Skin epidermis (tissue), 12 donors: ENCODE results near the gene LYL1.

Experiments
- H3K27ac ChIP-seq, 21 experiments: fragments of 200-600 bp; sonication (generic) in 11 of 21; one replicate each; pipeline ENCODE4 v1.5.0; 2020; ENCODE audit warnings: mild to moderate bottlenecking in 3 of 21, inconsistent platforms in 2 of 21, moderate library complexity in 2 of 21
- H3K4me3 ChIP-seq, 7 experiments: fragments of 200-600 bp; sonication (generic) in 2 of 7; one replicate each; pipeline ENCODE4 v1.5.0; 2020; ENCODE audit warnings: inconsistent platforms in 2 of 7, mild to moderate bottlenecking in 2 of 7, moderate library complexity in 1 of 7

LYL1 gene

DNA sequence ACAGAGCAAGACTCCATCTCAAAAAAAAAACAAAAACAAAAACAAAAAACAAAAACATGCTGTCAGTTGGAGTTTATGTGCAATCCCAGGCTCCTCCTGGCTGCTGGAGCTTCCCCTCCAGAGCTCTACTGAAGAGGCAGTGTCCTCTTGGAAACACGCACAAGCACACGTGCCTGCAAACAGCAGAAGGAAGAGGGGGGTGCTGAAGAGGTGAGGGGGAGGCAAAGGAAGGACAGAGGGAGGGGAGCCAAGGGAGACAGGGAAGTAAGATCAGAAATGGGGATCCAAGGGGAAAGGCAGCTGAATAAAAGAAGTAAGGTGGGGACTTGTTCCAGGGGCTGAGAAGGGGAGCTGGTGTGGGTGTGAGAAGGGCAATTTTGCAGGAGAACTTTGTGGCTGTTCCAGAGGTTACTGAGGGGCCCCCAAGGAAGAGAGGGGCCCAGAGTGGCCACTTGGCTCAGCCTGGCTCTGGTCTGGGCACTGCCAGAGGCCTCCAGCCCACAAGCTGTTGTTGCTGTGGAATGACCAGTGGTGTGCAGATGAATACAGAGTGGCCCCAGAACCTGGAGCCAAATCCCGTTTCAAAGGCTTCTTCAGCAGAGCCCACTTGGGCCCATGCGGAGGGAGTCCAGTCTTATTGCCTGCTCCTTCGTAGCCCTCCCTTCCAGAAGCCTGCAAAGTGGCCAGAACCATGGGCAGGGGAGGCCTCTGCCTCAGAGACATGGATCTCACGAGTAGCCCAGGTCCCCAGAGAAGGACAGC, 34.4 kb downstream of the LYL1 start:
- Histone ChIP-seq H3K27ac (peak overlapping the region in 7 of 21 experiments; percentile 4 to 72 (median 46)), H3K4me3 (no peak overlapping the region)

DNA sequence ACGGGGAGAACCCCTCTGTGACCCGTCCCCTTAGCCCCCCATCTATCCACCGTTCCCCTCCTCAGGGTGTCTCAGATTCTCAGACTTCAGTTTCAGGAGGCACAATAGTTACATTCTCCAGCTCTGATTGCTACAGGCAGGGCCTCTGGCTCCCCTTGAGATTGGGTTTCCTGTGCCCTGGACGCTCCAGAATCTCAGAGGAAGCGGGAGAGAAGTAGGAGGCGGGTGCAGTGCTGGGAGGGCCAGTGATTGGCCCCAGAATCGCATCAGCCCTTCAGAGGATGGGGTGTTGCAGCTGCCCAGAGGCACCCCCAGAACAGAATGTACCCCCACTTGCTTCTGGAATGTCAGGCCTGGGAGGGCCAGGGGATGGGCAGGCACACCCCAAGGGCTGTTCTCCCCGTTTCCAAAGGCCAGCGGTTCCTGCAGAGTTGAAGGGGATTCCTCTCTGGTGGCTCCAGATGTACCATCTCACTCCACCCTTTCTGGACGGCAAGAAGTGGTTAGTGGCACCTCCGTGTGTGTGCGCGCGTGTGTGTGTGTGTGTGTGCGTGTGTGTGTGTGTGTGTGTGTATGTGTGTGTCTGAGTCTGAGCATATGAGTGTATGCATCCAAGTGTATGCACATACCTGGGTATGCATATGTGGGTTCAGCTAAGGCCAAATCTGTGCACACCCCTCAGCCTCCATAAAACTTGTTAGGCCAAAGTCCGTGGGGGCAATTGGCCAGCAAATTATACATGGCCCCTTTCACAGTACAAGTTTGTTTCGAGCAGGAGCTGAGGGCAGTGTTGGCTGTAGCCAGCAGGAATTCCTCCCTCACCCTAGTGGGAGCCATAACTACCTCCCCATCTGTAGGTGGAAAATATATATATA, 35.5 kb downstream of the LYL1 start:
- Histone ChIP-seq H3K4me3 (no peak overlapping the region), H3K27ac (peak overlapping the region in 5 of 21 experiments; percentile 14 to 41 (median 30))

DNA sequence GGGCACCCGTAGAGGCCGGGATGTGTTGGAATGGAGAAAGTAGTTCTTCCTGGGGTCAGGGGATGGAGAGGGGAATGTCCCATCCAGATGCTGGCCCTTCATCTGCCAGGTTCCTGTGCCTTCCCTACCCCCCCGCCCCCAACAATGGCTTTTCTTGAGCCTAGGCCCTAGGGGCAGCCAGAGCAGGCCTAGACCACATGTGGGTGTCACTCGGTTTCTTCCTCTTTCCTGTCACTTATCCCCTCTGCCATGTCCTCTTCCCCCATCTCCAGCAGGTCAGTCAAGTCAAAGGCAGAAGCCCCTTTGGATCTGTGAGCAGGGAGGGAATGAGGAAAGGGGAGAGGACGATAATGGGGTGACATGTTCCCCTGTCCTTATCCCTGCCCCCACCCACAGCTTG, 36.4 kb downstream of the LYL1 start:
- Histone ChIP-seq H3K4me3 (no peak overlapping the region), H3K27ac (peak overlapping the region in 6 of 21 experiments; percentile 11 to 79 (median 34))

DNA sequence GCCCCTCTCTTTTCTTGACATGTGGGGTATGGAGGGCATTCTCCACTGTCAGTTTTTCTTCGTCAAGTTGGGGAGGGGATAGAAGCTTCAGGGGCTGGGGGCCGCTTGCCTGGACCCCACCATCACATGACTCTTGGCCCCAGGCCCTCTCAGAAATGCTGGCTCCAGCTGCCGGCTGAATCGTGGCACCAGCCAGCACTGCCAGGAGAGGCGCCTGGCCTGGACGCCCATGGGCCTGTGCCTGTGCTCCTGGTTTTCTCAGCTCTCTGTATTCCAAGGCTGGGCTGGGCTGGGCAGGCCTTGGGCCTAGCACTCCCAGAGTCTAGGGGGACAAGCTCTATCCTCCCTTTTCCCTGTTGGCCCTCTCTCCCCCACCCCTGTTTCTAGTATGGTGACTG, 38.6 kb downstream of the LYL1 start:
- Histone ChIP-seq H3K4me3 (no peak overlapping the region), H3K27ac (peak overlapping the region in 11 of 21 experiments; percentile 5 to 79 (median 39))

DNA sequence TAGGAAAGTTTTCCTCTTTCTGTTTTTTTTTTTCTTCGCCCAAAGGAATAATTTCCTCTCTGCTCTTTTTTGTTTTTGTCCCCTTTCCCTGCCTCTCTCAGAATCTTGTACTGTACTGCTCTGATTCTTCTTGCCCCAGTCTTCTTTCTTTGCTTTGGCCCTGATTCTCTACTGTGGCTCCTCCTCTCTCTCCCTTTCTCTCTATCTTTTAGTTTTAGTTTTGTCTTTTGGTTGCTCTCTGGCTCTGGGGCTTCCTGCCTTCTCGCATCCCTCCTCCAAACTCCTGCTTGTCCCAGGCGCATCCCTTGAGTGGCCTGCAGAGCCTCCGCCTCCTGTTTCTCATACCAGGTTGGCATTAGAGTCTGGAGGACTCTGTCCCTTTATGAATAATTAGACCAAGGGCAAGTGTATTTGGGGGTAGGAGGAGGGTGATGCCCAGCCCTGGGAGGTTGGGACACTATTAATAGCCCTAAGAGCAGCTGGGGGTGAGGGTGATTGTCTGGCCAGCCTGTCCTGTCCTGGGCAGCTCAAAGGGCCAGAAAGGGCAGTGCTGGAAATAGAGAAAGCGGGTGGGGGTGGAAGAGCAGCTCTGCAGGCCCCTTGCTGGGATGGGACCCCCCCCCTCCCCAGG, 39.1 kb downstream of the LYL1 start:
- Histone ChIP-seq H3K27ac (peak overlapping the region in 12 of 21 experiments; percentile 2 to 84 (median 46)), H3K4me3 (no peak overlapping the region)

DNA sequence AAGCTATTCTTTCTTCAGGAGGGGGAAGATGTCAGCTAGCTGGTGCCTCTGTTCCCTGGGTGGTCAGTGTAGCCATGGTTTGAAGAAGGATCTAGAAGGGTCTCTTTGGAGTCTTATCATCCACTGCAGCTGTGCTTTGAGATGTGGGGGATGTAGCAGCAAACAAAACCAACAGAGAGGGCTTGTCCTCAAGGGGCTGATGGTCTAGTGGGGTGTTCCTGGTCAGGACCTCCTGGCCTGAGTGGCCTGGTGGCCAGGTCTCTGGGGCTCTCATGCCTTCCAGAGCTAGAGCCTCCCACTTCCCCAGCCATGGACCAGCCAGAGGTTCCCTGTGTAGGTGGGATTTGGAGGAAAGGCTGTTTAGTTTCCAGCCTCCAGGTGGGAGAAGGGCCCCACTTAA, 40.3 kb downstream of the LYL1 start:
- H3K4me3 ChIP-seq, result no peak overlapping the region
- peak overlapping the region in 9 of 21 experiments; percentile 5 to 86 (median 61) for H3K27ac ChIP-seq

DNA sequence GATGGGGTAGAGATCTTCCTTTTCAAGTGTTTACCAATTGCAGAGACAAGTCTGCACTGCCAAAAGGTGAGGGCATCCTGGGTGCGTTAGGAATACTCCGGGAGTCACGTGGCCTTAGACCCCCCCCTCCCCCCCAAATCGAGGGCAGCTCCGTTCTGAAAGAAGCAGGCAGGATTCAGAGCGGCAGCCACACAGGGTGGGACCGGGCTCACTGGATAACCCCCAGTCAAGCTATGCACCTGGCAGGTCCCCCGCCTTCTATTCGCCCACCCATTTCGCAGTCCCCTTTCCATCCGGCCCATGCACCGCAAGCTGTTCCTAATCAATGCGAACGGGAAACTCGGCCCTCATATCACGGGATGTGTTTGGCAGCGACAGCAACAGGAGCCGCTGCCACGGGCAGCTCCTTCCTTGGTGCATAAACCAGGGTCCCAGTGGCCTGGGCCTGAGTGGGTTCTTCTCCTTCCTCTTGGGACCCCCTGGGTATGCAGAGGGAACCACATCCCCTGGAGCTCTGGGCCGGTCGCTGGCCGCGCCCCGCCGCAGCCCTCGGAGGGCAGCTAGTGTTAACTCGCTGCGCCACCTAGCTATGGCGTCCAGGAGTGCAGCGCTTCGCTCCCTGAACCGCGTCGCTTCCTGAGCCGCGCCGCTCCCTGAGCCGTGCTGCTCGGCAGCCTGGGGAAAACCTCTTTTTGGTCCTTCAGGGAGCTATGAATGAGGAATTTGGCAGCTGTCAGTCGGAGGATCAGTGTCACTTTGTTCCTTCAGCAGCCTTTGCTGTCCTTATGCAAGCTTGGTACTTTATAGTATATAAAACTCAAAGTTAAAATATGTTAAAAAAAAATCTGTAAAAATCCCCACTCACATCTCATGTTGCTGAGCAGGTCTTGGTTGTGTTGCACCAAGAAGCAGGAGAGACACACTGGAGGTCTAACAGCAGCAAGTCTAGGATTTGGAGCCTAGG, 41.4 kb downstream of the LYL1 start:
- Histone ChIP-seq H3K27ac (peak overlapping the region in 17 of 21 experiments; percentile 2 to 86 (median 66)), H3K4me3 (peak overlapping the region; percentile 20 to 42 (median 29))

DNA sequence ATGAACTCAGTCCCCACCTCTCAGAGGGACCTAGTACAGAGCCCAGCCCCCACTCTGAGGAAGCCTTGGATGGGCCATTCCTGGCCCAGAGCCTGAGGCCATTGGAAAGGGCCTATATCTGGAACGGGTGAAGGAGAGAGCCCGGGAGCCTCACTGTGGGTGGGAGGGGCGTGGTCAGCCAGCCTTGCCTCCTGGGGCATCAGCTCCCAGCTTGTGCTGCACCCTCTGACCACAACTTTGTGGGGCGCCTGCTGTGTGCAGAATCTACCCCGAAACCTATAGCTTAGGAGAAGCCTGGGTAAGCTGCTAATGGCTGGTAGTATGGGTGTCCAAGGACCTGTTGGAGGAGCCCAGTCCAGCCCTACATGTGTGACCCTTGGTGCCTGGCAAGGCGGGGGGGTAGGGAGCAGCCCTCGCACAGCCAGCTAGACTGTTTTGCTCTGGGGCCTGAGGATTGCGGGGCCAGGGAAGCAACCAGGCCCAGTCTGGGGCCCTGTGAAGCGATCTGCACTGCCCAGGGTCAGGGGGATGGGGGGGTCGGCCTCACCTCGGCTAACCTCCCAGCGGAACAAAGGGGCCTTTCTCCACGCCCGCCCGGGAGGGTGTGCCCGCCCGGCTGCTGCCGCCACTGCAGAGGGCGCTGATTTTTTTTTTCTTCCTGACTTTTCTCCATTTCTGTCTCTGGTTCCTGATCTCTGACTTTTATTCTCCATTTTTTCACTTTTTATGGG, 42.3 kb downstream of the LYL1 start:
- H3K27ac ChIP-seq, result peak overlapping the region in 17 of 21 experiments; percentile 2 to 86 (median 66)
- peak overlapping the region in 4 of 7 experiments; percentile 21 to 42 (median 31) for H3K4me3 ChIP-seq

DNA sequence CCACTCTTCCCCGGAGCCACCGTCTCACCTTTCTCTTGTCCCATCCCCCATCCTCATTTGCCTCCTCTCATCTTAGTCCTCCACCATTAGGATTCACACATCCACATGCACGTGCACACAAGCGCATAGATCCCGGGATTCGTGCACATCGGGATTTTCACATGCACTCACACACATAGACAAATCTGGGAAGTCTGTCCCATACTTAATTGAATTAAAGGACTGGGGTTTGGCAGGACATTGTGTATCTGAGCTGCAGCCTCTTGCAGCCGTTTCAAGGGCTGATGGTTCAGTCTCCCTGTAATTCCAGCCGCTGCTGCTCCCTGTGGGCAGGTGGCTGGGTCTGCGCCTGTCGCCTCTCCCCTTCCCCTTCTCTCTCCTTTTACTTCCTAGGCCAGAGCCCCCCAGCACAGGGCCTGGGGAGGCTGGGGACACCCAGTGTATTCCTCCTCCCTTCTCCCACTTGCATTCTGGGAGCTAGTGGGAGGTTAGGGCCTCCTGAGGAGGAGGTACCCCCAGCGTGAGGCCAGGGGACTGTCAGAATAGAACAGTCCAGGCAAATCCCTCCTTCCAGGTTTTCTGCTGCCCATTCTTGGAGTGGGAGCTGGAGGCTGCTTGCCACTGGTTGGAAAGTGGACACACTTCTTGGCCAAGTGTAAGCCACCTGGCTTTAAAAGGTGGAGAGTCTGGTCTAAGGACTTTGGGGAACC, 43.6 kb downstream of the LYL1 start:
- peak overlapping the region in 12 of 21 experiments; percentile 1 to 95 (median 61) for H3K27ac ChIP-seq
- H3K4me3 ChIP-seq, result no peak overlapping the region

DNA sequence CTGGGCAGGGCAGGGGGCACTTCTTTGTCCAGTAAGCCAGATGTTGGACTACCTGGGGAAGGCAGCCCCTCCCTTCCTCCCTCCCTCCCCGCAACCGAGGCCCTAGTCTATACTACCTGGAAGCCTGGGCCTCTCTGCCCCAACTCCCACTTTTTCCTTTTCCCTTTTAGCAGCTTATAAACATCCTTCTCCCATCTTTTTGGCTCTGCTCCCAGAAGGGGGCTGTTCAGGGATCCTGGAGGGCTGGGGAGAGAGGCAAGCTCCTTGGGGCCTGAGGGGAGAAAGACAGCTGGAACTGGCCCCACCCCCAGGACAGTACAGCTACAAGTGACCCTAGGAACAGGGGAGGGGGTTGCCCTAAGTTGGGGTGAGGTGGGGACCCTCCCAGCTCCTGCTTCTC, 44.9 kb downstream of the LYL1 start:
- H3K27ac ChIP-seq, result peak overlapping the region in 14 of 21 experiments; percentile 45 to 95 (median 85)
- H3K4me3 ChIP-seq, result no peak overlapping the region

DNA sequence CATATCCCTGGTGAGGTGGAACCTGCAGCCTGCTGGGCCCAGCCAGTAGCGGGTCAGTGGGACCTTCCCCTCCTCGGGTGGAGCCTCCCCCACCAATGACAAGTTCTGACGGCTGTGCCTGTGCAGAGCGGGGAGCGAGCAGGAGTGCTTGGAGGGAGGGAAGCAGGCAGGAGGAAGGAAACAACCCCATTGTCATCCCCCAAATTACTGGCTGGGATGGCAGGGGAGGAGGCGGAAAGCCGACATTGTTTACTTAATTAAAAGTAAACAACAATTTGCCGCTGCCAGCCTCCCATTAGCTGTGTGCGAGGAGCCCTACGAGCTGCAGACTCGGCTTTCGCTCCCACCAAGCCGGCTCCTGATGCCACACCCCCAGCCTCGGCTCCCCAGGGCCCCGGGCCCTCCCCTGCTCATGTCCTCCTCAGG, 45.5 kb downstream of the LYL1 start:
- H3K27ac ChIP-seq, result peak overlapping the region in 14 of 21 experiments; percentile 45 to 95 (median 85)
- no peak overlapping the region for H3K4me3 ChIP-seq

DNA sequence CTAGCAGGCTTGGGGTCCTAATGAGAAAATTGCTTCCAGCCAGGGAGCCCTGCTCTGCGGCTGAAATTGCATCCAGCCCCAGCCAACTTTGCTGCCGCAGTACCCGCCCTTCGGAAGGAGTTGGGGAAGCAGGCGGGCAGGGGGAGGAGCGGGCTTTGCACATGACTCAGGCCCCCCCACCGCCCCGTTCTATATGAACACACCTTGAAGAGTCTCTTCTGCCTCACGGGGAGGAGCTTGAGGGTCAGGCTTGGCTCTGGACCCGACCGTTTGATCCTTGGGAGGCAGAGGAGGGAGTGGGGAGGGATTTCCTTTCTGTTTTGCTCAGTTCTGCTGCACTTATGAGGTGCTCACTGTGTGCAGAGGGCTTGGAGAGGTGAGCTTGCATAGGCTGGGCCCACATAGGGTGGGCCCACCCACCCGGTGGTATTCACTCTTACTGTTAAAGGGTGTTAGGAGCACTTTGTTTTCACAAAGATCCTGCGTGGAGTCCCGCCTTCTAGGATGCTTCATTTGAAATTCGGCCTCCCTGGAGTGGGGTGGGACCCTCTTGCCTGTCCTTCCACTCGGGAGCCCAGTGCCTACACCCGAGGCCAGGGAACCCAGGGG, 46.5 kb downstream of the LYL1 start:
- Histone ChIP-seq H3K4me3 (no peak overlapping the region), H3K27ac (peak overlapping the region in 18 of 21 experiments; percentile 46 to 95 (median 86))

DNA sequence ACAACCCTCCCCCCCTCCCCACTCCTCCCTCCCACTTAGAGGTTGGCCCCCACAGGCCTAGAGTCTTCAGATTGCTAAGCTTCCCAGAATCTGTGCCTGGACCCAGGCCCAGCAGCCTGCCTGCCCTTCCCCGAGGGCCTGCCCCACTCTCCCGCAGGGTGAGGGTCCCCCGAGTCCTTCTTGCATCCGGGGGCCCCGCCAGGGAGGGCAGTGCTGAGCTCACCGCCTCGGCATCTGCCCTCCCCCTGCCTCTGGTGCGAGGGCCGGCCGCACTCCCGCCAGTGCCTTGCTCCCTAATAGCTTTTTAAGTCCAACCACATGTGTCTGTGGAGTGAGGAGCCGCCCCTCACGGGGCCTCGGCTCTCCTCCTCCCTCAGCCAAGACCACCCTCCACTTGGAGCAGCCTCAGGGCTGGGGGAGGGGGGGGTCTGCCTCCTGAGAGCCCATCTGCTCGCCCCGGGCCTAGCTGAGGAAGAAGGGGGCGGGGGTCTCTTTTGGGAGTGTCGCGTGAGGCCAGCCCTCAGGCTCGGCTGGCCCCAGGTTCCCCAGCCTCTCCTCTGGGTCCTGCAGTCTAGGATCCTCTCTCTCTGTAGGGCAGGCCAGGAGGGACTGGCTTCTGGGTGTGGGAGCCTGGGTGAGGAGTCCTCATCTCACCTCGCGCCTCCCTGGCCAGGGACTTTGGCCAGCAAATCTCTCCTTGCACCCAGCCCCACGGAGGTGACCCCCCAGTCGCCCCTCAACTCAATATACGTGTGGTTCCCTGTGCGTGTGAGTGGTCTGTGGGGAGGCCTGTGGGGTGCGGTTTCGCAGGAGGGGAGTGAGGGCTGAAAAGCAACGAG, 47.2 kb downstream of the LYL1 start:
- H3K4me3 ChIP-seq, result peak overlapping the region in 1 of 7 experiments; percentile 17
- peak overlapping the region; percentile 26 to 95 (median 85) for H3K27ac ChIP-seq

DNA sequence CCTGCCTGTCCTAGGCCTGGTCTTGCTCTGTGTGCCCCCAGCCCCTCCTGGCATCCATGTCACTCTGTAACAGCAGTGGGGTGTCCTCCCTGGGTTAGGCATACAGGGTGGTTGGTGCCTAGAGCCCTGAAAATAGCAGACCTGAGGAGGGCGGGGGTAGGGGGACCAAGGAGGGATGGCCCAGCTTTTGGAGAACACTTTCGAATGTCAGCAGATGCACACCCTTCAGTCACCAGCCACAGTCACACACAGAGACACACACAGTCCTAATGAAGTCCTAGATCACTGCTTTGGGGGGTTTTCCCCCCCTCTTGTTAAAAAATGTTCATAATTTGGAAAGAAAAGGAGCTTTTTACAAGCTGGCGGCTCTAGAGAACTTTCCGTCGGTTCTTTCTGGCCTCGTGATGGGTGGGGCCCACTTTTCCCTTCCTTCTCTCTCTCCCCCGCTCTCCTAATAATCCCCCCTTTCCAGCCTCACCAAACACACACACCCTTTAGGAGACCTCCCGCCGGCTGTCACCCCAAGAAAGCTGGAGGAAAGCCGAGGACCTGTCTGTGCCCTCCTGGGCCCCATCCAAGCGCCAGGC, 47.9 kb downstream of the LYL1 start:
- H3K27ac ChIP-seq, result peak overlapping the region; percentile 26 to 95 (median 85)
- no peak overlapping the region for H3K4me3 ChIP-seq

DNA sequence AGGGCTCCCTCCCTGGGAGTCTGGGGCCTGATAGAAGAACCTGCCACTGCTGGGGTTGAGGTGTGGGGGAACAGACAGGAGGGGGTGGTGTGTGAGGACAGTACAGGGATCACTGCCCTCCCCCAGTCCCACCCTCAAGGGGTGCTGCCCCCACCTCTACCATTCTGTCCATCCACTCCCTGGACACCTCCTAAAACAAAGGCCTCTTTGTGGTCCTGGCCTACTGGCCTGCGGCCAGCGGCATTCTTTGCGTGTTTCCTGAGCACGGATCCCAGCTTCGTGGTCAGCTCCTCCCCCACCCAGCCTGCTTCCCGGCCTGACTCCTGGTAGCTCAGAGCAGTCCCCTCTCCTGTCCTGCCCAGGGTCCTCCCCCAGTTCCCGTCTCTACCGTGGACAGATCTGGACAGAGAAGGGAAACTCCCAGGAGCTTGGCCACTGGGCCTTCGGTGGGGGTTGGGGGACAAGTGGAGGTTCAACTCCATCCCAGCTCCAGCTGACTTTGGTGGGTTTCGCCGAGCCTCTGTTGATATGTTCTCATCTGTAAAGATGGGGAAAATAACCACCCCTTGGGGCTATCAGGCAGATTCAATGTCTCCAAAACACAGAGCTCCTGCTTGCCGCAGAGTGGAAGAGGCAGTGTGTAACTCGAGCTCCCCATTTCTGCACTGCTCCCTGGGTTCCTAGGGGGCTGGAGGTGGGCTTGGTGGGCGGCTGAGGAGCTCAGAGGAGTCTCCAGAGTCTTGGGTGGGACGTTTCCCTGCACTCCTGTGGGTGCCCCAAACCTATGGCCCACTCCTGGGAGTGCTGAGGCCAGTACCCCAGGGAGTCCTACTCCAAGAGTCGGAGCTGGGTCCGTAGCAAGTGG, 48.7 kb downstream of the LYL1 start:
- Histone ChIP-seq H3K4me3 (no peak overlapping the region), H3K27ac (peak overlapping the region in 20 of 21 experiments; percentile 46 to 95 (median 85))
